Hepatocyte (in vitro differentiated cells): ENCODE measurements around the gene TRABD. TPM values are rescaled to one million over a fixed set of nuclear protein-coding genes. Genes with fewer than 3 reads are reported as not detected.

Experiments used
- DNase-seq: peaks from one replicate; pipeline ENCODE4 v3.0.0-alpha.2; 2016; ENCODE audit warnings: low spot score
- H2AFZ ChIP-seq: fragments of 200-600 bp; sonication (generic); 2 replicates; pipeline ENCODE4 v1.6.0; 2016; ENCODE audit warnings: antibody characterized with exemption, mild to moderate bottlenecking
- H3K27ac ChIP-seq: fragments of 200-600 bp; sonication (generic); 2 replicates; pipeline ENCODE4 v1.5.1; 2016; ENCODE audit warnings: mild to moderate bottlenecking
- H3K27me3 ChIP-seq: fragments of 200-600 bp; sonication (generic); 2 replicates; pipeline ENCODE4 v1.6.1; 2016
- H3K36me3 ChIP-seq: fragments of 200-600 bp; sonication (generic); replicated peaks from 2 replicates; pipeline ENCODE4 v1.5.1; 2016; ENCODE audit warnings: low read depth; ENCODE audit not compliant: insufficient read depth
- H3K4me1 ChIP-seq: fragments of 200-600 bp; sonication (generic); 2 replicates; pipeline ENCODE4 v1.5.1; 2016; ENCODE audit warnings: mild to moderate bottlenecking, moderate library complexity; ENCODE audit not compliant: insufficient read depth
- H3K4me2 ChIP-seq: fragments of 200-600 bp; sonication (generic); 2 replicates; pipeline ENCODE4 v1.6.0; 2016
- H3K4me3 ChIP-seq: fragments of 200-600 bp; sonication (generic); 2 replicates; pipeline ENCODE4 v1.5.1; 2016; ENCODE audit warnings: mild to moderate bottlenecking
- H3K79me2 ChIP-seq: fragments of 200-600 bp; sonication (generic); 2 replicates; pipeline ENCODE4 v1.6.0; 2017; ENCODE audit warnings: mild to moderate bottlenecking
- H3K9me2 ChIP-seq: fragments of 200-600 bp; sonication (generic); replicated peaks from 2 replicates; pipeline ENCODE4 v1.6.0; 2017; ENCODE audit warnings: mild to moderate bottlenecking; ENCODE audit not compliant: insufficient read depth
- H3K9me3 ChIP-seq: fragments of 200-600 bp; sonication (generic); 2 replicates; pipeline ENCODE4 v1.5.1; 2016; ENCODE audit warnings: low read depth, mild to moderate bottlenecking
- H4K20me1 ChIP-seq: fragments of 200-600 bp; sonication (generic); 2 replicates; pipeline ENCODE4 v1.6.0; 2016; ENCODE audit warnings: mild to moderate bottlenecking; ENCODE audit not compliant: insufficient read depth, poor library complexity, severe bottlenecking
- CTCF ChIP-seq: fragments of 200-600 bp; sonication (generic); IDR thresholded peaks from 2 replicates; pipeline ENCODE4 v1.5.1; 2016; ENCODE audit warnings: antibody characterized with exemption, mild to moderate bottlenecking; ENCODE audit not compliant: poor library complexity
- EZH2 ChIP-seq: fragments of 200-600 bp; sonication (generic); IDR thresholded peaks from 2 replicates; pipeline ENCODE4 v1.6.1; 2016; ENCODE audit warnings: antibody characterized with exemption, mild to moderate bottlenecking, borderline replicate concordance
- EZH2phosphoT487 ChIP-seq: fragments of 200-600 bp; sonication (generic); IDR thresholded peaks from one replicate; pipeline ENCODE4 v1.6.1; 2018; ENCODE audit warnings: antibody characterized with exemption, mild to moderate bottlenecking, low read depth, moderate library complexity; ENCODE audit not compliant: unreplicated experiment, severe bottlenecking
- WGBS: methylation state at CpG from one replicate; pipeline ENCODE4 v1.1.6; 2016; ENCODE audit warnings: low lambda C conversion rate; ENCODE audit errors: missing lambda C conversion rate; 5-methylcytosine and 5-hydroxymethylcytosine counted together
- polyA plus RNA-seq: library from polyadenylated mRNA; unstranded; fragments of >200 nt; fragmentation: Nextera tagmentation; extraction: Ambion mirVana; gene quantifications from 2 replicates; pipeline ENCODE4 v1.2.1, GENCODE V29; 2016
- total RNA-seq: library from RNA; depleted of rRNA; stranded (reverse); fragments of >200 nt; gene quantifications from 2 replicates; pipeline ENCODE4 v1.2.3, GENCODE V29; 2014

Gene TRABD
- total and polyA plus RNA-seq, 2 experiments from 2014 or later: 25.9 to 62.3 TPM

- Histone ChIP-seq H3K4me1 (no peaks in the 10 kb centered on the region), H3K36me3 (no peaks in the 10 kb centered on the region), H4K20me1 (no peaks in the 10 kb centered on the region), H3K4me2 (no peak overlapping the region), H3K4me3 (no peak overlapping the region), H3K27ac (no peak overlapping the region), H2AFZ (no peak overlapping the region), H3K9me3 (no peaks in the 10 kb centered on the region), H3K9me2 (no peaks in the 10 kb centered on the region), H3K79me2 (no peaks in the 10 kb centered on the region), H3K27me3 (no peaks in the 10 kb centered on the region)
- TF ChIP-seq EZH2phosphoT487 (no peak), CTCF (no peak), EZH2 (no peak)
- DNase-seq: no peak
- WGBS: 98% methylated on average over 63 of the region's 76 CpGs
These were observed 8.7 kb upstream of the TRABD start for GRCh38 chr22:50176850-50177536.

DNA sequence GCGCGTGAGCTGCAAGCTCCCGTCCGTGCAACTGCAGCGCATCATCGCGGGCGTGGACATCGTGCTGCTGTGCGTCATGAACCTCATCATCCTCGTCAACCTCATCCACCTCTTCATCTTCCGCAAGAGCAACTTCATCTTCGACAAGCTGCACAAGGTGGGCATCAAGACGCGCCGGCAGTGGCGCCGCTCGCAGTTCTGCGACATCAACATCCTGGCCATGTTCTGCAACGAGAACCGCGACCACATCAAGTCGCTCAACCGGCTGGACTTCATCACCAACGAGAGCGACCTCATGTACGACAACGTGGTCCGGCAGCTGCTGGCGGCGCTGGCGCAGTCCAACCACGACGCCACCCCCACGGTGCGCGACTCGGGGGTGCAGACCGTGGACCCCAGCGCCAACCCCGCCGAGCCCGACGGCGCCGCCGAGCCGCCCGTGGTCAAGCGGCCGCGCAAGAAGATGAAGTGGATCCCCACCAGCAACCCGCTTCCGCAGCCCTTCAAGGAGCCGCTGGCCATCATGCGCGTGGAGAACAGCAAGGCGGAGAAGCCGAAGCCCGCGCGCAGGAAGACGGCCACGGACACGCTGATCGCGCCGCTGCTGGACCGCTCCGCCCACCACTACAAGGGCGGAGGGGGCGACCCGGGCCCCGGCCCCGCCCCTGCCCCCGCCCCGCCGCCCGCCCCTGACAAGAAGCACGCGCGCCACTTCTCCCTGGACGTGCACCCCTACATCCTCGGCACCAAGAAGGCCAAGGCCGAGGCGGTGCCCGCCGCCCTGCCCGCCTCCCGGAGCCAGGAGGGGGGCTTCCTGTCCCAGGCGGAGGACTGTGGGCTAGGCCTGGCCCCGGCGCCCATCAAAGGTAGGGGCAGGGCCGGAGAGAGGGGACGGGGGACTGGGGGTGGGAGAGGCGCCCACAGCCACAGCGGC lies 7.9 kb upstream of the TRABD start:
- Histone ChIP-seq H3K4me1 (no peaks in the 10 kb centered on the region), H3K9me2 (no peaks in the 10 kb centered on the region), H3K27ac (no peak overlapping the region), H2AFZ (no peak overlapping the region), H4K20me1 (no peaks in the 10 kb centered on the region), H3K27me3 (no peaks in the 10 kb centered on the region), H3K9me3 (no peaks in the 10 kb centered on the region), H3K79me2 (no peaks in the 10 kb centered on the region), H3K36me3 (no peaks in the 10 kb centered on the region), H3K4me2 (no peak overlapping the region), H3K4me3 (no peak overlapping the region)
- no peak for DNase-seq
- TF ChIP-seq CTCF: no peak
- TF ChIP-seq EZH2phosphoT487: no peak
- TF ChIP-seq EZH2: no peak
- 96% methylated on average over 51 of the region's 98 CpGs for WGBS

DNA sequence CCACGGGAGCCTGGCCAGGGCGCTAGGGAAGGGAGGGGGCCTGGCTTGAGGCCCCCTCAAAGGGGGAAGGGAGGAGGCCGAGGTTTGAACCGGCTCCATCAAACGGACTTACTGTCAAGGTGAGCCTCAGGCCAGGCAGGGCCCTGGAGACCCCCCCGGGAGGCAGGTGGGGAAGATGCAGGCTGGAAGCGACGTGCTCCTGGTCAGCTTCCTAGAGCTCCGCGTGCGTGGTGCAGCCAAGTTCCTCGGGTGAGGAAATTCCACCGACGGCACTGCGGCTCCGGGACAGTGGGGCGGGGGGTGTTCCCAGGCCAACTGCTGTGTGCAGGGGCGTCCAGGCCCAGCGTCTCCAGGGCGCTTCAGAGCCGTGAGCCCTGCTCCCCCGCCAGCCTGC lies 7.2 kb upstream of the TRABD start:
- no peaks in the 10 kb centered on the region for H3K27me3 ChIP-seq
- H3K9me3 ChIP-seq: no peaks in the 10 kb centered on the region

More for the DNA sequence above, 7.2 kb upstream of the TRABD start:
- no peak overlapping the region for H3K4me3 ChIP-seq
- 88% methylated on average over 19 of the region's 22 CpGs for WGBS
- H3K4me2 ChIP-seq: no peak overlapping the region
- DNase-seq: no peak
- no peaks in the 10 kb centered on the region for H3K36me3 ChIP-seq
- H2AFZ ChIP-seq: no peak overlapping the region
- H3K4me1 ChIP-seq: no peaks in the 10 kb centered on the region
- H3K9me2 ChIP-seq: no peaks in the 10 kb centered on the region
- no peaks in the 10 kb centered on the region for H3K79me2 ChIP-seq
- no peak overlapping the region for H3K27ac ChIP-seq
- no peaks in the 10 kb centered on the region for H4K20me1 ChIP-seq
- TF ChIP-seq EZH2phosphoT487: no peak
- no peak for TF ChIP-seq CTCF
